B cell (primary cell): ENCODE data around the gene UBE2L5. TPM values are rescaled to one million over a fixed set of nuclear protein-coding genes. Genes with fewer than 3 reads are reported as not detected.
"Not testable (repeated sequence)": the region's sequence is repeated elsewhere in the genome, so short reads cannot be mapped to it uniquely, and the experiment has no call there.

ENCODE experiments used
- ATAC-seq: fragments of 200-7000 bp; cut with Tn5 transposase; one replicate; pipeline ENCODE4 v1.10.0; 2021; ENCODE audit warnings: low read depth, mild to moderate bottlenecking, moderate number of reproducible peaks, moderate library complexity
- CTCF ChIA-PET: fragments of 350-600 bp; sonication (Branson Sonifier 250); formaldehyde crosslinking; loops from one replicate; lab custom pipeline; 2021; ENCODE audit warnings: antibody characterized with exemption, inconsistent platforms; lab: Charles Lee
- POLR2A ChIA-PET: fragments of 350-600 bp; sonication (Branson Sonifier 250); formaldehyde crosslinking; loops from one replicate; lab custom pipeline; 2021; ENCODE audit warnings: antibody characterized with exemption; lab: Charles Lee
- DNase-seq: peaks from one replicate; pipeline ENCODE4 v3.0.0; 2013
- H2AFZ ChIP-seq: 2 replicates; pipeline ENCODE4 v1.6.1; 2012; ENCODE audit warnings: mild to moderate bottlenecking, low read depth, low read length; ENCODE audit not compliant: insufficient read depth, poor library complexity, severe bottlenecking
- H3K27ac ChIP-seq, 2 donors: 1 replicate in 1 of 2; 2 replicates in 1 of 2; pipeline ENCODE4 v1.5.1; 2012 to 2013; ENCODE audit warnings: low read length in 2 of 2, mild to moderate bottlenecking in 2 of 2, moderate library complexity in 1 of 2
- H3K27me3 ChIP-seq, 4 experiments: fragments of 200-600 bp in 1 of 4; sonication (generic) in 1 of 4; replicated peaks in 1 of 4; 1 replicate in 2 of 4; 2 replicates in 2 of 4; pipeline versions ENCODE4 v1.6.1 to v1.7.0; 2013 to 2016; ENCODE audit warnings: low read length in 3 of 4, mild to moderate bottlenecking in 2 of 4, mixed read lengths in 1 of 4, moderate library complexity in 1 of 4; ENCODE audit not compliant: insufficient read depth in 4 of 4, control insufficient read depth in 3 of 4; ENCODE audit errors: control extremely low read depth in 1 of 4
- H3K36me3 ChIP-seq, 2 experiments: replicated peaks in 1 of 2; 1 replicate in 1 of 2; 2 replicates in 1 of 2; pipeline versions ENCODE4 v1.6.1 to v1.7.1; 2013; ENCODE audit warnings: low read length in 1 of 2; ENCODE audit not compliant: insufficient read depth in 2 of 2, control insufficient read depth in 1 of 2; ENCODE audit errors: control extremely low read depth in 1 of 2, extremely low read depth in 1 of 2
- H3K4me1 ChIP-seq, 2 donors: fragments of 200-600 bp in 1 of 2; sonication (generic) in 1 of 2; 1 replicate in 1 of 2; 2 replicates in 1 of 2; pipeline versions ENCODE4 v1.5.1 to v1.6.1; 2013 to 2017; ENCODE audit warnings: low read length in 2 of 2; ENCODE audit not compliant: control insufficient read depth in 2 of 2, insufficient read depth in 2 of 2
- H3K4me2 ChIP-seq: replicated peaks from 2 replicates; pipeline ENCODE3; 2012; ENCODE audit warnings: mild to moderate bottlenecking, low read depth, low read length; ENCODE audit not compliant: poor library complexity, severe bottlenecking
- H3K4me3 ChIP-seq, 5 experiments: fragments of 200-600 bp in 1 of 5; sonication (generic) in 1 of 5; 1 replicate in 3 of 5; 2 replicates in 2 of 5; pipeline versions ENCODE4 v1.5.1 to v1.7.0; 2011 to 2016; ENCODE audit warnings: low read length in 4 of 5, mild to moderate bottlenecking in 4 of 5, low read depth in 2 of 5, control low read depth in 1 of 5, moderate library complexity in 1 of 5; ENCODE audit not compliant: insufficient read depth in 1 of 5; ENCODE audit errors: control extremely low read depth in 1 of 5, extremely low read depth in 1 of 5
- H3K79me2 ChIP-seq: fragments of 200-600 bp; sonication (generic); one replicate; pipeline ENCODE4 v1.6.0; 2016; ENCODE audit warnings: low read length; ENCODE audit not compliant: control insufficient read depth, insufficient read depth
- H3K9ac ChIP-seq: fragments of 200-600 bp; sonication (generic); 2 replicates; pipeline ENCODE4 v1.6.1; 2017; ENCODE audit warnings: mild to moderate bottlenecking, low read length, moderate library complexity
- H3K9me3 ChIP-seq, 3 donors: one replicate each; pipeline versions ENCODE4 v1.6.1 to v1.7.1; 2013; ENCODE audit warnings: low read length in 2 of 3; ENCODE audit not compliant: control insufficient read depth in 2 of 3, insufficient read depth in 1 of 3; ENCODE audit errors: control extremely low read depth in 1 of 3
- H4K20me1 ChIP-seq: 2 replicates; pipeline ENCODE4 v1.6.0; 2012; ENCODE audit warnings: mild to moderate bottlenecking, low read length; ENCODE audit not compliant: insufficient read depth, control insufficient read depth, poor library complexity, severe bottlenecking
- H3K27ac Mint-ChIP-seq: one replicate; pipeline ENCODE4 v1.8.0; 2021; ENCODE audit warnings: mixed read lengths
- H3K27me3 Mint-ChIP-seq: one replicate; pipeline ENCODE4 v1.8.0; 2021; ENCODE audit warnings: mixed read lengths
- H3K4me1 Mint-ChIP-seq: one replicate; pipeline ENCODE4 v1.8.0; 2021; ENCODE audit warnings: mixed read lengths
- H3K4me3 Mint-ChIP-seq: one replicate; pipeline ENCODE4 v1.8.0; 2021; ENCODE audit warnings: mixed read lengths
- H3K9me3 Mint-ChIP-seq: one replicate; pipeline ENCODE4 v1.8.0; 2022; ENCODE audit warnings: mixed read lengths; ENCODE audit not compliant: insufficient read depth
- EZH2 ChIP-seq: IDR thresholded peaks from 2 replicates; pipeline ENCODE4 v1.6.1; 2012; ENCODE audit warnings: borderline replicate concordance, low read depth, mild to moderate bottlenecking, moderate library complexity, low read length; ENCODE audit not compliant: insufficient read depth, poor library complexity, severe bottlenecking
- WGBS: methylation state at CpG from one replicate; pipeline ENCODE4 v1.1.5; 2013; ENCODE audit warnings: missing lambda C conversion rate; ENCODE audit not compliant: insufficient coverage; 5-methylcytosine and 5-hydroxymethylcytosine counted together
- intact Hi-C: fragments of 100-400 bp; cut with micrococcal nuclease; formaldehyde crosslinking; loops from one replicate; pipeline ENCODE4 v1.10.0; 2022
- polyA plus RNA-seq: library from polyadenylated mRNA; depleted of rRNA; stranded (reverse); fragments of >200 nt; gene quantifications from 2 replicates; pipeline ENCODE4 v1.2.3, GENCODE V29; 2012
- total RNA-seq, 2 donors: library from RNA; stranded (reverse); fragments of 120-200 nt in 1 of 2; gene quantifications; 1 replicate in 1 of 2; 2 replicates in 1 of 2; pipeline versions ENCODE4 v1.2.3 to v1.2.4, GENCODE V29; 2013 to 2022
- TF ChIP-seq, protein P1 (sequence below): fragments of 200-600 bp; IDR thresholded peaks from one replicate; pipeline ENCODE4 v1.8.0; 2022; ENCODE audit warnings: antibody characterized with exemption, mild to moderate bottlenecking

UBE2L5 gene
- total and polyA plus RNA-seq, 2 donors (not counting 1 experiment from before 2014, with no cell fraction given) = 0.16 to 0.57 TPM

GRCh38 chr13:30443491-30443890 is 21.2 kb downstream of the UBE2L5 start:
- peak overlapping the region; percentile 91 for H3K4me2 ChIP-seq
- peak overlapping the region; percentile 82 to 88 for H3K27ac ChIP-seq
- H3K36me3 ChIP-seq, H3K27me3 ChIP-seq, H3K9me3 ChIP-seq, DNase-seq, H3K9me3 Mint-ChIP-seq, ATAC-seq, H3K27me3 Mint-ChIP-seq, H4K20me1 ChIP-seq: not testable (repeated sequence)
- peak overlapping the region in 2 of 5 experiments; percentile 27 to 44 for H3K4me3 ChIP-seq
- ChIA-PET CTCF (interaction anchor here (0.8 to 5.6 kb wide), 15 partner anchors 10 to 311 kb away, joined by 3 to 48 read pairs (median 7); partner anchors contain the start of gene UBE2L5), POLR2A (interaction anchor here (0.8 to 3.3 kb wide), 14 partner anchors 9 to 174 kb away, joined by 3 to 35 read pairs (median 4); partner anchors contain the start of genes HMGB1, UBE2L5 and USPL1)
- H2AFZ ChIP-seq = peak overlapping the region; percentile 67
- peak overlapping the region; percentile 43 for H3K9ac ChIP-seq
- Mint-ChIP-seq H3K4me1 (peaks cover 64% of the 10 kb centered on the region), H3K27ac (peak overlapping the region; percentile 89), H3K4me3 (peak overlapping the region; percentile 89)
- intact Hi-C loops = loop anchor here (1.0 to 5.0 kb wide), 3 partner anchors 10 to 136 kb away; partner anchors contain the start of gene KATNAL1
- WGBS = no CpG with 5 or more reads among the region's 3 CpGs
- H3K4me1 ChIP-seq = peaks cover 63 to 67% of the 10 kb centered on the region in 2 donors
- H3K79me2 ChIP-seq = peaks cover 16% of the 10 kb centered on the region

DNA sequence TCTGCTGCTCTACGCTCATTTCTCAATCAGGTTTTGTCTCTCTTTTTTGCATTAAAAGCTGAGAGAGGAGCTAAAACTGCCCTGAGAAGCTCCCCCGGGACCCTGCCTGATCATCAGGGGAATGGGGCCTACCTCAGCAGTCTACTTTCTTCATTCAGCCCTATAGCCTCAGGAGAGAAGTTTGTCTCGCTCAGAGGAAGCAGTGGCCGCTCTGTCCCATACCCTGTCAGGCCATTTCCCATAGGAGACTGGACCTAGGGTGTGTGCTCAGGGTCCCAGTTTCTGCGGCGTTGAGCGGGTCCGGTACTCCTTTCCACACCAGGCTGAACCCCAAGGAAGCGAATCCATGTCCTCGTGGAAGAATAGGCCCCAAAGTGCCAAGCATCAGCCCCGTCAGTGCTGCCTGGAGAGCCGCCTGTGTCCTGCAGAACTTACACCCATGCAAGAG is 21.7 kb downstream of the UBE2L5 start:
- Histone ChIP-seq H3K4me3 (peak overlapping the region in 4 of 5 experiments; percentile 4 to 44 (median 30)), H3K9ac (peak overlapping the region; percentile 43), H3K4me1 (peaks cover 61 to 65% of the 10 kb centered on the region in 2 donors), H3K4me2 (peak overlapping the region; percentile 91), H3K79me2 (peaks cover 16% of the 10 kb centered on the region), H3K9me3 (peaks cover 0 to 4% (median 0%) of the 10 kb centered on the region in 3 donors), H3K36me3 (no peaks in the 10 kb centered on the region), H2AFZ (peak overlapping the region; percentile 67), H3K27me3 (no peaks in the 10 kb centered on the region), H3K27ac (peak overlapping the region; percentile 82 to 88), H4K20me1 (no peaks in the 10 kb centered on the region)
- H3K27ac Mint-ChIP-seq = peak overlapping the region; percentile 89
- peak overlapping the region; percentile 89 for H3K4me3 Mint-ChIP-seq
- CTCF ChIA-PET = interaction anchor here (0.6 to 5.6 kb wide), 17 partner anchors 9 to 312 kb away, joined by 3 to 48 read pairs (median 7); partner anchors contain the start of gene UBE2L5
- DNase-seq (peak; percentile 83), ATAC-seq (peak; percentile 87)
- intact Hi-C loops = loop anchor here (1.0 to 5.0 kb wide), 8 partner anchors 9 to 137 kb away; partner anchors contain the start of genes HMGB1, KATNAL1 and UBE2L5
- POLR2A ChIA-PET = interaction anchor here (0.6 to 3.3 kb wide), 18 partner anchors 8 to 224 kb away, joined by 3 to 35 read pairs (median 4); partner anchors contain the start of genes HMGB1, UBE2L5 and USPL1
- TF ChIP-seq, protein P1, sequence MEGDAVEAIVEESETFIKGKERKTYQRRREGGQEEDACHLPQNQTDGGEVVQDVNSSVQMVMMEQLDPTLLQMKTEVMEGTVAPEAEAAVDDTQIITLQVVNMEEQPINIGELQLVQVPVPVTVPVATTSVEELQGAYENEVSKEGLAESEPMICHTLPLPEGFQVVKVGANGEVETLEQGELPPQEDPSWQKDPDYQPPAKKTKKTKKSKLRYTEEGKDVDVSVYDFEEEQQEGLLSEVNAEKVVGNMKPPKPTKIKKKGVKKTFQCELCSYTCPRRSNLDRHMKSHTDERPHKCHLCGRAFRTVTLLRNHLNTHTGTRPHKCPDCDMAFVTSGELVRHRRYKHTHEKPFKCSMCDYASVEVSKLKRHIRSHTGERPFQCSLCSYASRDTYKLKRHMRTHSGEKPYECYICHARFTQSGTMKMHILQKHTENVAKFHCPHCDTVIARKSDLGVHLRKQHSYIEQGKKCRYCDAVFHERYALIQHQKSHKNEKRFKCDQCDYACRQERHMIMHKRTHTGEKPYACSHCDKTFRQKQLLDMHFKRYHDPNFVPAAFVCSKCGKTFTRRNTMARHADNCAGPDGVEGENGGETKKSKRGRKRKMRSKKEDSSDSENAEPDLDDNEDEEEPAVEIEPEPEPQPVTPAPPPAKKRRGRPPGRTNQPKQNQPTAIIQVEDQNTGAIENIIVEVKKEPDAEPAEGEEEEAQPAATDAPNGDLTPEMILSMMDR = no peak
- TF ChIP-seq EZH2 = no peak
- WGBS = 8% methylated on average over 12 of the region's 12 CpGs
- H3K27me3 Mint-ChIP-seq = no peaks in the 10 kb centered on the region
- H3K4me1 Mint-ChIP-seq = peaks cover 64% of the 10 kb centered on the region
- no peaks in the 10 kb centered on the region for H3K9me3 Mint-ChIP-seq
